Lower leg skin (tissue), 3 donors: ENCODE results near the gene UGDH.

ENCODE experiments used
- POLR2A ChIP-seq, 2 donors: fragments of 450-650 bp; IDR thresholded peaks; one replicate each; pipeline ENCODE4 v1.6.1; 2016 to 2017; ENCODE audit warnings: antibody characterized with exemption in 2 of 2, mild to moderate bottlenecking in 1 of 2, moderate library complexity in 1 of 2
- TF ChIP-seq, protein P1 (sequence below), 3 donors: fragments of 450-650 bp; IDR thresholded peaks; one replicate each; pipeline ENCODE4 v1.5.1; 2016; ENCODE audit warnings: antibody characterized with exemption in 3 of 3, mild to moderate bottlenecking in 3 of 3, moderate library complexity in 2 of 3

- TF ChIP-seq, protein P1, sequence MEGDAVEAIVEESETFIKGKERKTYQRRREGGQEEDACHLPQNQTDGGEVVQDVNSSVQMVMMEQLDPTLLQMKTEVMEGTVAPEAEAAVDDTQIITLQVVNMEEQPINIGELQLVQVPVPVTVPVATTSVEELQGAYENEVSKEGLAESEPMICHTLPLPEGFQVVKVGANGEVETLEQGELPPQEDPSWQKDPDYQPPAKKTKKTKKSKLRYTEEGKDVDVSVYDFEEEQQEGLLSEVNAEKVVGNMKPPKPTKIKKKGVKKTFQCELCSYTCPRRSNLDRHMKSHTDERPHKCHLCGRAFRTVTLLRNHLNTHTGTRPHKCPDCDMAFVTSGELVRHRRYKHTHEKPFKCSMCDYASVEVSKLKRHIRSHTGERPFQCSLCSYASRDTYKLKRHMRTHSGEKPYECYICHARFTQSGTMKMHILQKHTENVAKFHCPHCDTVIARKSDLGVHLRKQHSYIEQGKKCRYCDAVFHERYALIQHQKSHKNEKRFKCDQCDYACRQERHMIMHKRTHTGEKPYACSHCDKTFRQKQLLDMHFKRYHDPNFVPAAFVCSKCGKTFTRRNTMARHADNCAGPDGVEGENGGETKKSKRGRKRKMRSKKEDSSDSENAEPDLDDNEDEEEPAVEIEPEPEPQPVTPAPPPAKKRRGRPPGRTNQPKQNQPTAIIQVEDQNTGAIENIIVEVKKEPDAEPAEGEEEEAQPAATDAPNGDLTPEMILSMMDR (IDR thresholded peaks at IDR 0.05): no peak
- no peak for TF ChIP-seq POLR2A (IDR thresholded peaks at IDR 0.05)
These were observed 76.6 kb downstream of the UGDH start for GRCh38 chr4:39450618-39451017.
